HG03139 (cell line): ENCODE data around the gene TRMT2A.
"Not testable (repeated sequence)": the region's sequence is repeated elsewhere in the genome, so short reads cannot be mapped to it uniquely, and the experiment has no call there.

Experiments
- ATAC-seq: cut with Tn5 transposase; IDR thresholded peaks from one replicate; pipeline ENCODE4 v1.9.1; 2021; ENCODE audit not compliant: unreplicated experiment

Gene TRMT2A

DNA sequence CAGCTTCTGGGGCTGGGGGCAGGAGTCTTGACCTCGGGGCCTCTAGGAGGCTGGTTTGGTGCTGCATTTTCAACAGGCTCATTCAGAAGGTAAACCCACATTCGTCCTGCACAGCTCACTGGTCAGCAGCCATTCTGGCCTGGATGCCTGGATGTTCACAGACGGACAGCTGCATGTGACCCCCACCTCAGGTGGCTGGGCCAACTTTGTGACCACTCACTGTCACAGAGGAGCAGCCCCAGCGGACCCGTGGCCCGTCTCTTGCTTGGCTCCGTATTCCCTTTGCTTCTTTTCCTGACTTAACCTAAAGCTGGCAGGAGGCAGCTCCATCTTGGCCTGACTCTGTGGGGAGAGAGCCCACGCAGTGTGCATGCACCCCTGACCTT is 28.8 kb downstream of the TRMT2A start:
- ATAC-seq: no peak

DNA sequence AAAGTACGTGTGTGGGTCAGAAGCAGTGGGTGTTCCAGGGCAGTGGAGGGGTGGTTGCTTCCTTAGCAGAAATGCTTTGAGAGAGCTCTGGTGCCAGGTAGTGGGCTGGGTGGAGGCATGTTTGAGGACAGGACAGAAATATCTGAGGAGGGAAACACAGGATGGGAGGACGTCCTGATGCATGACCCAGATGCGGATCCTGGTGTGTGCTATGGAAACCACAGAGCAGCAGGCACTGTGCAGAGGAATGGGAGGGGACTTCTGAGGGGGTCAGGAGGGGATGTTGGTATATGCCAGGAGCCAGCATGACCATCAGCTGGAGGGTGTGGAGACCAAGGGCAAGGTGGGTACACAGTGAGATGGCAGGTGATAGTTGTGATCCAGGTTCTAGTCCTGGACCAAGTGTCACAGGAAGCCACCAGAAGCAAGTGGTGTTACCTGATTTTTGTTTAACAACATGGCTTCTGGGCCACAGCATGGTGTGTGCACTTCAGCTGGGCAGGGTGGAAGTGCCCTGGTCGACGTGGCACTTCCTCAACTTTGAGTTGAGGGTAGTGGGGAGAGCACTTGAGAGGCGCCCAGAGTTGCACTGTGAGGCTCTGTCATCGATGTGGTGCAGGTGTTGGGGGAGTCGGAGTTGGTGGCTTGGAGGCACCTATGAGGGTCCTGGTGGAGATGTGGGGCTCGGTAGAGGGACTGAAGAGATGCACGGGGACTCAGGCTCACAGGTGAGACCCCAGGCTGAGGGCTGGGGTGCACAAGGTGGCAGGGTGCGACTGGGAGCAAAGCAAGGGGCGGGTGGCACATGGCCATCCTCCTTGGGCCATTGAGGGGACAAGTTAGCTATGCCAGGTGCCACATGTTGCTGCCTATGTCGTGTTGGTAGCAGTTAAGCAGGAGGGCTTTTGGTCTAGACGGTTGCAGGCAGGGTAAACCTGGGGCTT is 29.4 kb downstream of the TRMT2A start:
- no peak for ATAC-seq

DNA sequence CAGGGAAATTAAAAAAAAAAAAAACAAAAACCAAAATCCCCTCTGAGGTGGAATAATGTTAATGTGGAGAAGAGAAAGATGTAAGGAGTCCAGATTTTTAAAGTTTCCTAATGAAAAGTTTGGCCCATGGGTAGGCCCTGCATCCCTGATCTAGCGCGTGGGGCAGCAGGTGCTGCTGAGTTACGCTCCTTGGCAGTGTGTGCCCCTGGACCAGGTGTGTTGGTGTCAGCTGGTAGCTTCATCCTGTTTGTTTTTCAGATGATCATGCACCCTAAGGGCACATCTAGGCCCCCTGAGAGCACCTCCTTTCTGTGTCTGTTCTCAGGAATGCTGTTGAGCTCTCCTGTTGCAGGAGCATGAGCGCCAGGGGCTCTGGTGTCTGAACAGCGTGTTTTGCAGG is 30.3 kb downstream of the TRMT2A start:
- no peak for ATAC-seq

DNA sequence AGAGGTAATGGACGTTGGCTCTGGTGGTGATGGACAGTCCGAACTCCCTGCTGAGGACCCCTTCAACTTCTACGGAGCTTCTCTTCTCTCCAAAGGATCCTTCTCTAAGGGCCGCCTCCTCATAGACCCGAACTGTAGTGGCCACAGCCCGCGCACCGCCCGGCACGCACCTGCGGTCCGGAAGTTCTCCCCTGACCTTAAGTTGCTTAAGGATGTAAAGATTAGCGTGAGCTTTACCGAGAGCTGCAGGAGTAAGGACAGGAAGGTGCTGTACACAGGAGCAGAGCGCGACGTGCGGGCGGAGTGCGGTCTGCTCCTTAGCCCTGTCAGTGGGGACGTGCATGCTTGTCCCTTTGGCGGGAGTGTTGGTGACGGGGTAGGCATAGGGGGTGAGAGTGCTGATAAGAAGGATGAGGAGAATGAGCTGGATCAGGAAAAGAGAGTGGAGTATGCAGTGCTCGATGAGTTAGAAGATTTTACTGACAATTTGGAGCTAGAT is 30.9 kb downstream of the TRMT2A start:
- ATAC-seq: no peak

DNA sequence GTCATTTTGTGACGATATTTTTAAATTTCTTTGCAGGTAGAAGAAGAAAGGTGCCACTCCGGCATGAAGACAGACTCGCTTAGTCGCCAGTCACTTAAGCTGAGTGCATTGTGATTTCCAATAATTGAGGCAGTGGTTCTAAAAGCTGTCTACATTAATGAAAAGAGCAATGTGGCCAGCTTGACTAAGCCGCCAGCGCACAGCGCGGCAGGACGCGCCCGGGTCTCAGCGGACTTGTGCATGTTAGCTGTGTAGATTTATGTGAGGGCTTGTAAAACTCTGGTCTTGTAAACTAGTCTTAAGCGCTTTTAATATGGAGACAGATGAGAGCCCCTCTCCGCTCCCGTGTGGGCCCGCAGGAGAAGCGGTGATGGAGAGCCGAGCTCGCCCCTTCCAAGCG is 31.4 kb downstream of the TRMT2A start:
- ATAC-seq: no peak

DNA sequence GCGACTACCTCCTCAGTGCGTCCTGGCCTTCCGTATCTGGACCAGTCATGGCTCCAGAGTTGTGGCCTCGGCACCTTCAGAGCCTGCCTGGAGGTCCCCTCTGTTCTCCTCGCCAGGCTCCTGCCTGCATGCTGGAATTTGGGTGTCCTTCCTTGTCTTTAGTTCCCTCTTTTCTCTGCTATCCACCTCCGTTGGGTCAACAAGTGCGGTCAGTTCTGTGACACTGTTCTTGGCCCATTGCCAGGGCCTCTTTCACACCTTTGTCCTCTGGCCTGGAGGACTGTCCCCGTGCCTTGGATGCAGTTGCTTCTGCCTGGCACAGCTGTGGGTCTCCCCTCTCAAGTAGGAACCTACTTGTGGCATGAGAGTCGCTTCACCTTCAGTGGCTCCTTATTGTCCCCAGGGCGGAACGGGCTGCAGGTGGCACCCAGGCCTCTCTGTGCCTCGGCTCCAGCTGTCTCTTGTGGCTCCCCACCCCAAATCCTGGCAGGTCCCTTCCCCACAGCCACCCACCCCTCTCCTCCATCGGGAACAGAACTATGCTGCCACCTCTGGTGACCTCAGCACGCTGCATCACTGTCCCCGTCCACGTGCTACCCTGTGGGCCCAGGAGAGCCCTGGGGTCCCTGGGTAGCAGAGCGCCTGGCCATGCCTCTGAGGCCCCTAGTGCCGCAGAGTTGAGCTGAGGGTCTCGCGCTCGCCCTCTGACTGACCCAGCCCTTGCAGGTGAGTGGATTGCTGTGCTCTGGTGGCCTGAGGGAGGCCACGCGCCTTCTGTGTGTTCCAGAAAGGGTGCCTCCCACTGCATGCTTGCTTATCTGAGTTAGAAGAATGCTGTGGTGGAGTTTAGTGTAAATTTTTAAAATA is 32.2 kb downstream of the TRMT2A start:
- ATAC-seq: no peak

DNA sequence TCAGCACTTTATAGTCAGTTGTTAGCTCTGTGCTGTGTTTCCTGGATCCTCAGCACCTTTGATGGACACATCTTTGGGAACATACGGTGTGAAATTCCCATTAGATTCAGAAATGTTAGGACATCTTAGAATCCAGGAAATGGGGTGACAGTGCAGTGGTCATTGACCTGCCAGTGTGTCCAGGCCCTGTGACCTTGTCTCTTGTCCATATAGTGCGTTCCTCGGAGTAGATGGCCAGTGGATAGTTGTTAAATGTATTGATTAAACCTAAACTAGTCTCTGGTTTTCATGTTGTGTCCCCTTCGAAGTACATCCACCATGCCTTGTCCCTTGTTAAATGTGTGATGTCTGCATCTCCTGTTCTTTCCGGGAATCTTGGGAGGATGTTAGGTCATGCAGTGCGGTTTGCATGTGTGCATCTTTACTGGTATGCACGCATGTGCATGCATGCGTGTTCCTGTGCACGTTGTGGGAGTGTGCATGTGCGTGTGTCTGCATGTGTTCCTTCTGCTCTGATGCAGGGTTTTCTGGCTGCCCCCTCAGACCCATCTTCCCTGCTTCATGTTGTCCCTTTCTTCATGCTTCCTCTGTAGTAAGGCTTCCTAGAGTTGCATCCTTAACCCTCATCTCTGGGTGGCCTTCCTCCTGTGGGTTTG is 33.0 kb downstream of the TRMT2A start:
- ATAC-seq: no peak

DNA sequence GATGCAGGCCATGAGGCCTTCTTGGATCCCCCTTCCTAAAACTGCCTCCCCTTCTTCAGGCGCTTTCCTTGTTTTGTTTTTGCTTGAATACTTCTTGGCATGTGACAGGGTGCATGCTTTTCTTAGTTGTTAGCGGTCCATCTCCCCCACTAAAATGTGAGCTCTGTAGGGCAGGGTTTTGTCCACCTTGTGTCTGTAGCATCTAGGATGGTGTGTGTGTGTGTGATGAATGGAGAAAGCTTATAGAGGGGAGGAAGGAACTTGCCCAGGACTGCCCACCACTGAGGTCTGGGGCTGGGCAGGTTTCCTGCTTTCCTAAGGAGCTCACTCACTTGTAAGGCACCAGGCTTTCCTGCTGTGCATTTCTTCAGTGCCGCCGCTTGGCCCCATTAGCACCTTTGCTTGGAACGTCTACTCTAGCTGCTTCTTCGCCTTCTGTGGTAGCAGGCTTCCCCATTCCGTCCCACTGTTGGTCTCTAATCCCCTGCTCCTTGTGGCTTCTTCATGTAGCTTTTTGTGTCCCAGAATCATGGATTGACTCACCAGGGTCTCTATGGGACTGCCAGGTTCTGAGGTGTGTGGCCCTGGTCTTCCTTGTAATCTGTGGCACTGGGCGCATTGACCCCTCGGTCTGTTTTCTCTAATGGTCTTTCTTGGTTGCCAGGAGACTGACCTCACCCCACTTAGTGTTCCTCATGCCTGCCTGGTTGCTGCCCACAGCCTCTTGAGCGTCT is 33.7 kb downstream of the TRMT2A start:
- ATAC-seq: no peak

DNA sequence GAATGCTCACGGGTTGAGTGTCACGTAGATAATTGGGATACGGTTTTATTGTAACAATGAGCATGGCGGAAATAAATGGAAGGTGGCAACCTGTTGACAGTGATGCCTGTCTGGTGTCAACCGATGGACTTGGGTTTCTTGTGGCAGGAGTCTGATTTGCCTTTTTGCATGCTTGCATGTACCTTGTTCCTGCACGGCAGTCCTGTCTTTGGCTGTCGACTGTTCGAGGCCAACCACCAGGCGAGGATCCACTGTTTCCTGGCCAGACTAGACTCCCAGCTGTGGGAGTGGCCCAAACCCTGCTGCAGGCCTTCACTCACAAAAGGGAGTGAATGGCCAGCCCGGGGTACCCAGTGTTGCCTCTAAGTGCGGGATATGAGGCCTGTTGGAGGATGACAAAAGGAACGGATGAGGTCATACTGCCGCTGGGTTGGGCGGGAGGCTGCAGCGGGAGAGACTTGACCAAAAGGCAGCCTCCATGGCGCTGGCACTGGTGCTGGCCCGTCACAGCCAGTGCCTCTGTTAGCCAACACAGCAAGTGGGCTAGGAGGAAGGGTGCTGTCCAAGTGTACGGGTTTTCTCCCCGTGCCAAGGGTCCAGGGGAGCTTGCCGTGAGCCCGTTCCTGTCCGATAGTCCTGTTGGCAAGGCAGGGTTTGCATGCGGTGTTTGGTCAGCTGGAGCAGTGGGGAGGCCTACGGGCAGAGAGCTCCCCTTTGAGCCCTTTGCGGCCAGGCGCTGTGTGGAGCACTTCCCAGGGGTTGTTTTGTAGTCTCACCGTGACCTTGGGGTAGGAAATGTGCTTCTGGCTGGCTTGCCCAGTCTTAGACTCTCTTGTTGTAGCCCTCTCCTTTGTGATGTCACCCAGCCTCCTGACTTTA is 36.0 kb downstream of the TRMT2A start:
- no peak for ATAC-seq

DNA sequence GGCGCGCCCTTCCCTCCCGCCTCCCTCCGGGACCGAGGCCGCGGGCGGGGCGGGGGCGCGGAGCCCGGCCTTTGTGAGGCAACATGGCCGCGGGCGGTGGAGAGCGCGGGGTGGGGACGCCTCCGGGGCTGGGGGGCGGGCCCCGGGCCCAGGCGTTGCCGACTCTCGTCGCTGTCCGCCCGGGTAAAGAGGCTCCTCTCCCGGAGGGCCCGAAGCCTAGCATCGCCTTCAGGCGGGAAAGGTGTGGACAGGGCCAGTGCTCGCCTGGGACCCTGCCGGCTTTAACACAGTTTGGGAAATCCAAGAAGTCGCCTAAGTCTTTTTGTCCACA is 36.6 kb downstream of the TRMT2A start:
- ATAC-seq: peak; percentile 40

DNA sequence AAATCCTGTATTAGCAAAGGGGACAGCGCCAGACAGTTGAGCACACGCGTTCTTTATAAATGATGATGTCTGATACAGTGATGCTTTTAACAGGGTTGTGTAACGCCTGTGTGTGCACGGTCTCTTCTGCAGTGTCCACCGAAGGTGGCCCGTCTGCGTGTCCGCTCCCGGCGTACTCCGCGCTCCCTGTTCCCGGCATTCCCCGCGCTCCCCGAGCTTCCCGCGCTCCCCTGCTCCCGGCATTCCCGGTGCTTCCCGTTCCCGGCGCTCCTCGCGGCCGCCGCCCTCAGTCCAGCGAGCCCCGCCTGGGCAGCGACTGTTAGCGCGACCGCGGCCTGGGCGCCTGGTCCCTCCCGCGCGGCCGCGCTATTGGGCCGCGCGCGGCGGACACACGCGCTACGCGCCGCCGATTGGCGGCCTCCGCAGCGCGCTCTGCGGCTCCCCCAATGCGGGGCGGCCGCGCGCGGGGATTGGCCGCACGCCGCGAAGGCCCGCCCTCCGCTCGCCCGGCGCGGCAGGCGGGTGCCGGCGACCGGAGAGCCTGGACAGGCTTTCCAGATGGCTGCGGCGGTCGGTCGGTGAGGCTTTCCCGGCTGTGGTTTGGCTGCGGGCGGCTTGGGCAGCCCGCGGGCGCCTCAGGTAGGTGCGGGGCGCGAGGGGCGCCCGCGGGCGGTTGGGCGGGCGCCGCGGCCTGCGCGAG is 37.1 kb downstream of the TRMT2A start, which contains the start of gene DGCR8:
DGCR8 (plus strand) TSS at position 497 of the 700 bp plus-strand sequence. CDS start 5,723 bp downstream, outside the sequence.
- ATAC-seq: peak; percentile 69

DNA sequence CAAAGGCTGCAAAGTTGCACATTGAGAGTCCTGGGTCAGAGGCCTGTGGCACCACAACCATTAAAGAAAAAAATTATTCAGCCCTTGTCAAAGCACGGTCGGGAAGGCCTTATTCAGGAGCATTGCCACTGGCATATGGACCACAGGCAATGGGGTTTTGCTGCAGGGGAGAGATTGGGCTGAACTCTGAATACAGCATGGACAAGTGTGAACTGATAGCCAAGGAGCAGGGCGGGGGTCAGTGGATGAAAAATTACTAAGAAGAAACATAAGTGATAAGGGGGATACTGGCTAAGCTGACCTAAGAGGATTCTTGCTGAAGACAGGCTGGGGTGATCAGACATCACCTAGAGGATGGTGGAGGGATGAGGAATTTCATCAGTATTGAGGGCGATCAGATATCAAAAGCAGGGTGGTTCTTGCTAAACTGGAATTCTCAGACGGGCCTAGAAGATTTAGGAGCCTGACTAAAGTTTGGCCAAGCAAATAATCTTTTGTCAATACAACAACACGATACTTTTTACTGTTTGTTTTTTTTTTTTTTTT is 40.3 kb downstream of the TRMT2A start:
- ATAC-seq: no peak

DNA sequence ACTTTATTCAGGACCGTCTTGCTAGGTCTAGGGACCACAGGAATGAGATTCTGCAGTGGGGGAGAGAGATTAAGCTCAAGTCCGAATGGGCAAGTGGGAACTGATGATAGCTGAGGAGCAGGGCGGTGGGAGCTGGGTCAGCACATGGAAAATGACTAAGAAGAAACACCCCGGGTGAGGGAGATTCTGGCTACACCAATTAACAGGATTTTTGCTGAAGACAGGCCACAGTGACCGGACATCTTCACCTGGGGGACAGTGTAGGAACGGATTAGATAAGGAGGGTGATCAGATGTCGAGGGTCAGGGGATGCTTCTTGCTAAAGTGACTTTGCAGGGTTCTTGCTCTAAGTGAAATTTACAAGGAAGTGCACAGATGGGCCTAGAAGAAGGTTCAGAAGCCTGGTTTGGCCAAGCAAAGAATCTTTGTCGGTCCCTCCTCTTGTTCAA is 45.5 kb downstream of the TRMT2A start:
- ATAC-seq: no peak

DNA sequence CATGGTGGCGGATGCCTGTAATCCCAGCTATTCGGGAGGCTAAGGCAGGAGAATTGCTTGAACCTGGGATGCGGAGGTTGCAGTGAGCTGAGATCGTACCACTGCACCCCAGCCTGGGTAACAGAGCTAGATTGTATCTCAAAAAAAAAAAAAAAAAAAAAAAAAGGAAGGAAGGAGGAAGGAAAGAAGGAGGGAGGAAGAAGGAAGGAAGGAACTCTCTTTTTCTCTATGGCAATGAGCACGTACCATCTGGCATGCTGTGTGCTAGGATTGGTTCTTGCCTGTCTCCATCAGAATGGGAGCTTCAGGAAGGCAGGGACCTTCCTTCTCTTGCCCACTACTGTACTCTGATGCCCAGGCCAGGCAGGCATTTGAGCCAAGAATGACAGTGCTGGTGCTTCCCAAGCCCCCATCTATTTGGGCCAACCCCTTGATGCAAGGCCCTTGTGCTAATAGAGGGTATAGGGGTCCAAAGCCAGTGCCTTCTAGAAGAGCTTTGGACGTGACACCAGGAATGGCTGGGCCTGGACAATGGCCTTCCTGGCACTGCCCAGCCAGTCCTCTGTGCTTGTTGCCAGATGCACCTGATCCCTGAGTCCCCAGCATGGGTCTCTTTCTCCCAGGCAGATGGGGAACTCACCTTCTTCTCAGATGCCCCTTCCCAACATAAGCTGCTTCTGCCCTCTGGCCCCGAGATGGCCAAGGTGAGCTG is 47.5 kb downstream of the TRMT2A start:
- no peak for ATAC-seq

DNA sequence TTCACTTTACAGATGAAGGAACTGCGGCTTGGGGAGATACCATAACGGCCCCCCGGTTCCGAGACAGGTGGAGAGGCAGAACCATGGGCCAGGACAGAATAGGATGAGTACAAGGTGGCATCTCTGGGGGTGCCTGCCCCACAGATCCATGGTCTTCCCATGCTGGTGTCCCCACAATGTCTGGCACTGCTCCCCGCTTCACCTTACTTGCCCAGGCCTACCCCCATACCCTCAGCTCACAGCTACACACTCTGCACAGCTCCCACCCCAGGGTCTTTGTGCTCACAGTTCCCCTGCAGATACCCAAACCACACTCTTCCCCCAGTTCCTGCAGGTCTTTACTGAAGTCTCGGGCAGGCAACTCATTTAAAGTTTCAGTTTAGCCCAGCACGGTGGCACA is 48.4 kb downstream of the TRMT2A start:
- no peak for ATAC-seq

DNA sequence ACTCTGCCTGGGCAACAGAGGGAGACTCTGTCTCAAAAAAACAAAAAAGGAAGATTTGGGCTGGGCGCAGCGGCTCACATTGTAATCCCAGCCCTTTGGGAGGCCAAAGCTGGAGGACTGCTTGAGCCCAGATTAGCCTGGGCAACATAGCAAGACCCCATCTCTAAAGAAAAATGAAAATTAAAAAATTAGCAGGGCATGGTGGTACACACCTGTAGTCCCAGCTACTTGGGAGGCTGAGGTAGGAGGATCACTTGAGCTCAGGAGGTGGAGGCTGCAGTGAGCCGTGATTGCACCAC is 49.7 kb downstream of the TRMT2A start:
- not testable (repeated sequence) for ATAC-seq

DNA sequence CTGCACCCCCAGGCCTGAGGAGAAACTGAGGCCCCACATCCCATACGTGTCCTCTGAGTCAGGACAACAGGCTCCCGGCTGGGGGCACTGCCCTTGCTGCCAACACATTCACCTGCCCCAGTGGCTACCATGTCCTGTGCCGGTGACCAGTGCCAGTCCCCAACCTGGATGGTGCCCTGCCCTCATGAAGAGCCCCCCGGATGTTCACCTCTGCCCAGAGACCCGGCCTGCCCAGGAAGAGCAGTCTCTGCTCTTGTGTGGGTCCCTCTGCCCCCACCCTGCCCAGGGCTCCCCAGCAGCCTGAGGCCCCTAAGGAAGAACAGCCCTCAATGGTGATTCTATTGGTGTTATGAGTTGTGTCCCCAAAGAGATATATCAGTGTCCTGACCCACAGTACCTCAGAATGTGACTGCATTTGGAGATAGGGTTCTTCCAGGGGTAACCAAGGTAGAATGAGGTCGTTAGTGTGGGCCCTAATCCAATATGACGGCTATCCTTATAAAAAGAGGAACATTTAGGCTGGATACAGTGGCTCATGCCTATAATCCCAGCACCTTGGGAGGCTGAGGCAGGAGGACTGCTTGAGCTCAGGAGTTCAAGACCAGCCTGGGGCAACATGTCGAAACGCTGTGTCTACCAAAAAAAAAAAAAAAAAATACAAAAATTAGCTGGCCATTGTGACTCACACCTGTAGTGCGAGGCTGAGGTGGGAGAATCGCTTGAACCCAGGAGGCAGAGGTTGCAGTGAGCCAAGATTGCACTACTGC is 50.2 kb downstream of the TRMT2A start:
- ATAC-seq: no peak
